SK-N-MC (cell line): ENCODE measurements around the gene FAM168A.

ENCODE experiments used
- DNase-seq: peaks from one replicate; pipeline ENCODE4 v3.0.0-alpha.2; 2011; ENCODE audit warnings: low read depth, low spot score
- H3K27ac ChIP-seq: fragments of 200-600 bp; sonication (generic); 2 replicates; pipeline ENCODE4 v1.5.1; 2016; ENCODE audit warnings: mixed run types
- H3K36me3 ChIP-seq: fragments of 200-600 bp; sonication (generic); 2 replicates; pipeline ENCODE4 v1.6.1; 2017; ENCODE audit warnings: antibody characterized with exemption, low read length, mixed read lengths; ENCODE audit not compliant: insufficient read depth
- H3K4me3 ChIP-seq: fragments of 200-600 bp; sonication (generic); 2 replicates; pipeline ENCODE4 v1.5.1; 2016
- H3K9ac ChIP-seq: fragments of 200-600 bp; sonication (generic); 2 replicates; pipeline ENCODE4 v1.8.0; 2017; ENCODE audit warnings: mixed run types, mixed read lengths; ENCODE audit not compliant: insufficient read length
- H3K9me3 ChIP-seq: fragments of 200-600 bp; sonication (generic); 2 replicates; pipeline ENCODE4 v1.6.1; 2017; ENCODE audit warnings: low read depth, mild to moderate bottlenecking, antibody characterized with exemption, low read length, moderate library complexity, mixed read lengths
- EZH2 ChIP-seq: fragments of 200-600 bp; sonication (generic); IDR thresholded peaks from one replicate; pipeline ENCODE4 v1.6.1; 2017; ENCODE audit warnings: antibody characterized with exemption
- FOXP2 ChIP-seq: optimal IDR thresholded peaks from 2 replicates; pipeline ENCODE3; 2011; ENCODE audit warnings: mild to moderate bottlenecking, moderate library complexity; ENCODE audit not compliant: insufficient read depth; ENCODE audit errors: extremely low read length, control extremely low read depth
- POLR2AphosphoS5 ChIP-seq: IDR thresholded peaks from 2 replicates; pipeline ENCODE4 v1.6.1; 2012; ENCODE audit warnings: mild to moderate bottlenecking, low read depth, low read length, borderline replicate concordance

The FAM168A gene

DNA sequence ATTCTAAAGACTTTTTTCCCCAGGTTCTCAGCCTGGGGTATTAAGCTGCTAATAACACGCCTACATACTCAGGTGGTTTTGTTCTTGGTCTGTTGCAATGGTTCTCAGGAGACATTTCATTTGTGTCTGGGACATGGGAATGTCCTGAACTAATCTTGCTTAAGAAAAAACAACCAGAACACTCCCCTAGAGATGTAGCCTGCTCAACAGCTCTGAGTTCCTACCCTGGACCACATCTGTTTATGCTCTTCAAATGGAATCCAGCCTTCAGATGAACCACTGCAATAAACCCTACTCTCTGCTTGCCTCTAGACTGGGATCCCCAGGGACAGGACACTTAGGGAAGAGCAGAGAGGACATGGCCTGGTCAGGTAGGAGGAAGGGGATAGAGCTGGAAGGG is 191.8 kb downstream of the FAM168A start:
- Histone ChIP-seq H3K9me3 (no peaks in the 10 kb centered on the region), H3K4me3 (no peak overlapping the region), H3K27ac (no peak overlapping the region), H3K9ac (no peak overlapping the region), H3K36me3 (peaks cover 14% of the 10 kb centered on the region; the same call in 1 of the 2 replicates)
- TF ChIP-seq FOXP2 (no peak), EZH2 (no peak)
- DNase-seq = no peak

- H3K9me3 ChIP-seq = no peaks in the 10 kb centered on the region
- no peak for DNase-seq
- no peak overlapping the region for H3K9ac ChIP-seq
- peaks cover 8% of the 10 kb centered on the region; the same call in 1 of the 2 replicates for H3K36me3 ChIP-seq
- TF ChIP-seq FOXP2 = no peak
- no peak for TF ChIP-seq EZH2
- TF ChIP-seq POLR2AphosphoS5 = no peak
- no peak overlapping the region for H3K4me3 ChIP-seq
- no peak overlapping the region for H3K27ac ChIP-seq
Measured at GRCh38 chr11:73405146-73405510, 192.8 kb downstream of the FAM168A start.

DNA sequence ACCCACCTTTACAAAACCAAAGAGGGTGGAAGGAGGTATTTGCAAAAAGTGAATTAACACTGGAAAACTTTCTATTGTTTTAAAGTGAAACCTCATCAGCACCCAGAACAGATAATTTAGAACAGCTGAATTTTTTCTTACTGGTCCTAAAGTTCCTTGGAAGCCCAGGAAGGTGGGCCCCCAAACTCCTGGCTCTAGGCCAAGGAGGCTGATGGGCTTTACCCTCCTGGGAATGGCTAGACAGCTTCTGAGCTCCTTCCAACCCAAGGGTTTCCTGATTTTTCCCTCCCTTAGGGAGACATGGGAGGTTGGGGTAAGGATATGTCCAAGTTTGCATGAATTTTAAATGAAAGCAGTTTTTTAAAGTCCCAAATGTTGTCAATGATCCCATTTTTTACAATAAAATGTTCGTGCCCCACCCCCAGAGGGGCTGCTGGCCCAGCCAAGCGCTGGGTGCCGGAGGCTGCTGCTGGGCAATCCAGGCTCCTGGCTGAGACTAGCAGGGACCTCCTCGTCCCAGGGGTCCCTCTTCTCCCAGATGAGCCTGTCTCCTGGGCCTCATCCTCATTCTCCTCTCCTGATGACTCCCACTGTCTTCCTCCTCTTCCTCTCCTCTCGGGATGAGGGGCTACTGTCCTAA is 193.3 kb downstream of the FAM168A start:
- Histone ChIP-seq H3K9ac (no peak overlapping the region), H3K36me3 (peaks cover 6% of the 10 kb centered on the region; the same call in 1 of the 2 replicates), H3K4me3 (no peak overlapping the region), H3K27ac (no peak overlapping the region), H3K9me3 (no peaks in the 10 kb centered on the region)
- TF ChIP-seq EZH2 (no peak), FOXP2 (no peak), POLR2AphosphoS5 (no peak)
- DNase-seq = no peak

- peaks cover under 1% of the 10 kb centered on the region; the same call in 1 of the 2 replicates for H3K36me3 ChIP-seq
- no peak for DNase-seq
- TF ChIP-seq EZH2 (no peak), FOXP2 (no peak), POLR2AphosphoS5 (no peak)
- H3K27ac ChIP-seq = peak overlapping the region; percentile 25; the same call in 1 of the 2 replicates
- H3K4me3 ChIP-seq = no peak overlapping the region
- no peaks in the 10 kb centered on the region for H3K9me3 ChIP-seq
- no peak overlapping the region for H3K9ac ChIP-seq
Measured at GRCh38 chr11:73404048-73404447, 193.9 kb downstream of the FAM168A start.

GRCh38 chr11:73403541-73403940 is 194.4 kb downstream of the FAM168A start:
- Histone ChIP-seq H3K27ac (peak overlapping the region; percentile 25; the same call in 1 of the 2 replicates), H3K36me3 (no peaks in the 10 kb centered on the region), H3K9ac (no peak overlapping the region), H3K9me3 (no peaks in the 10 kb centered on the region), H3K4me3 (no peak overlapping the region)
- no peak for DNase-seq
- no peak for TF ChIP-seq EZH2
- no peak for TF ChIP-seq POLR2AphosphoS5

DNA sequence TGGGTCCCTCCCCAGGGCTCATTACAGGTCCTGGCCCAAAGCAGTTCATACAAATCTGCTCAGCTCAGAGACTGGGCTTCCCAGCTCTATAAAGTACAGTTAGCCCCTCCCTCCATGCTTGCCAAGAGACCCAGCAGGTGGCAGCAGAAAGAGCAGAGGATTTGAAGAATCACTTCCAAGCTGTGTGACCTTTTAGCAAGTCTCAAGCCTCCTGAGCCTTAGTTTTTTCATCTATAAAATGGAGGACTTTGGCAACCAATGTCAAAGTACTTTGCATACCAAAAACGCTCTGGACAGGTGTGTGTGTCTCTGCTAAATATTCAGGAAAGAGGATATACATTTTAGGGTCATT is 195.1 kb downstream of the FAM168A start:
- TF ChIP-seq FOXP2 (no peak), POLR2AphosphoS5 (no peak), EZH2 (no peak)
- no peak overlapping the region for H3K27ac ChIP-seq
- H3K36me3 ChIP-seq = no peaks in the 10 kb centered on the region
- DNase-seq = no peak
- H3K9me3 ChIP-seq = no peaks in the 10 kb centered on the region
- no peak overlapping the region for H3K4me3 ChIP-seq
- H3K9ac ChIP-seq = no peak overlapping the region

DNA sequence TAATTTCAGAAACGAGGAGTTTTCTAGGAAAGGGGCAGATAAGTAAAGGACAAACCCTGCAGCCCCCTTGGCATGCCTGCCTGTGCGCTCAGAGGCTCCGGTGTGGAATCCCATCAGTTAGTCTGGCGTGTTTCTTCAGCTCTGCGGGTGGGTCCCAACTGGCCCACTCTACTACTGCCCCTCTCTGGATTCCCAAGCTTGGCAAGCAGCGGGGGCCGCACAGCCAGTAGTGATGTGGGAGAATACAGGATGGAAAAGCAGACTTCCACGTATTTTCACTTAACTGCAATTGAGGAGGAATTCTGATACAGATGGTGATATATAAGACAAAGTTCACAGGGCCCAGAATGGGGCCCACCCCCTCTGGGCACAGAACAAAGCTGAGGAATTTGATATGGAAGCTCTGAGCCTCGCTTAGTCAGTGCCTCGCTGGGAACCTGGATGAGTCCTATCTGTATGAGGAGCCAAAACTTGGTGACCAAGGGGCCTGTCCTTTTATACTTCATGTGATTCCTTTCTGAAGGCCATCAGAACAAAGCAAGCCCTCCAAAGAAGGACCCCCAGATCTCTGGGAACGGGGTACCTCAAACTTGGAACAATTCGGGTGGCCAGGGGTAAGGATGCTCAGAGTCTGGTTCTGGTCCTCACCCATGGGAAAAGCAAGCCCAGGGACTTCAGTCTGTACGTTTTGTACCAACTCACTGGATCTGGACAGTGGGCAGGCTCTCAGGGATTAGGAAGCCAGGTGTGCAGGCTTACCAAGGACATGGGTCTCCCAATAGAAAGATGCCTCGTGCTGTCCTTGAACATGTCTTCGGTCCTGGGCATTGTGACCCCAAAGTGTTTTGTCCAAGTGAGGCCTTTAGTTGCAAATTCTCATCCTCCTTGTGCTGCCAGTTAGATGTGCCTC is 195.7 kb downstream of the FAM168A start:
- H3K9ac ChIP-seq = no peak overlapping the region
- H3K36me3 ChIP-seq = no peaks in the 10 kb centered on the region
- TF ChIP-seq EZH2 = no peak
- TF ChIP-seq POLR2AphosphoS5 = no peak
- TF ChIP-seq FOXP2 = no peak
- H3K4me3 ChIP-seq = no peak overlapping the region
- no peak overlapping the region for H3K27ac ChIP-seq
- DNase-seq = no peak
- no peaks in the 10 kb centered on the region for H3K9me3 ChIP-seq

- H3K9ac ChIP-seq = no peak overlapping the region
- TF ChIP-seq FOXP2 = no peak
- TF ChIP-seq EZH2 = no peak
- TF ChIP-seq POLR2AphosphoS5 = no peak
- DNase-seq = no peak
Measured at GRCh38 chr11:73401217-73401923, 196.5 kb downstream of the FAM168A start.

More at GRCh38 chr11:73401217-73401923, 196.5 kb downstream of the FAM168A start:
- no peaks in the 10 kb centered on the region for H3K36me3 ChIP-seq
- no peak overlapping the region for H3K27ac ChIP-seq
- no peak overlapping the region for H3K4me3 ChIP-seq
- no peaks in the 10 kb centered on the region for H3K9me3 ChIP-seq
